H1 (cell line): ENCODE measurements around the gene TIMM21. TPM values are rescaled to one million over a fixed set of nuclear protein-coding genes. Genes with fewer than 3 reads are reported as not detected.

Experiments used
- CTCF ChIA-PET: fragments of 300-600 bp; sonication (Branson Sonifier 250); formaldehyde crosslinking; loops from one replicate; lab custom pipeline; 2021; ENCODE audit not compliant: partially characterized antibody; lab: Charles Lee
- POLR2A ChIA-PET: fragments of 300-600 bp; sonication (Branson Sonifier 250); formaldehyde crosslinking; loops from one replicate; lab custom pipeline; 2021; ENCODE audit warnings: inconsistent platforms; ENCODE audit not compliant: partially characterized antibody; lab: Charles Lee
- DNase-seq, 2 experiments: peaks; one replicate each; pipeline versions ENCODE4 v3.0.0 to v3.0.0-alpha.2; 2010 to 2022; ENCODE audit warnings: low spot score in 2 of 2, low read depth in 1 of 2, mixed read lengths in 1 of 2
- FAIRE-seq: peaks from 2 replicates; lab custom pipeline; 2011; peaks lifted over from hg19 to GRCh38; lab: Jason Lieb, UNC
- H2AFZ ChIP-seq: 2 replicates; pipeline ENCODE4 v1.8.1; 2012; ENCODE audit warnings: low read length, inconsistent platforms
- H2AK5ac ChIP-seq: 2 replicates; pipeline ENCODE4 v1.6.1; 2013; ENCODE audit warnings: low read depth, low read length
- H2BK120ac ChIP-seq: replicated peaks from 2 replicates; pipeline ENCODE3; 2013; ENCODE audit warnings: low read depth, low read length, inconsistent platforms
- H2BK12ac ChIP-seq: 2 replicates; pipeline ENCODE4 v1.6.1; 2013; ENCODE audit warnings: low read depth, low read length
- H2BK15ac ChIP-seq: 2 replicates; pipeline ENCODE4 v1.6.1; 2013; ENCODE audit warnings: low read length
- H2BK20ac ChIP-seq: 2 replicates; pipeline ENCODE4 v1.6.1; 2013; ENCODE audit warnings: low read length
- H2BK5ac ChIP-seq: 2 replicates; pipeline ENCODE4 v1.6.1; 2013; ENCODE audit warnings: low read depth, low read length
- H3K14ac ChIP-seq: 2 replicates; pipeline ENCODE4 v1.6.1; 2013; ENCODE audit warnings: inconsistent platforms; ENCODE audit not compliant: insufficient read length
- H3K18ac ChIP-seq: 2 replicates; pipeline ENCODE4 v1.6.1; 2013; ENCODE audit warnings: low read length; ENCODE audit errors: extremely low read depth
- H3K23ac ChIP-seq: 2 replicates; pipeline ENCODE4 v1.6.1; 2013; ENCODE audit warnings: inconsistent platforms; ENCODE audit not compliant: insufficient read length
- H3K23me2 ChIP-seq: 2 replicates; pipeline ENCODE4 v1.6.1; 2013; ENCODE audit warnings: low read depth, low read length
- H3K27ac ChIP-seq: 2 replicates; pipeline ENCODE4 v1.6.1; 2011; ENCODE audit warnings: low read depth, low read length, inconsistent platforms
- H3K27me3 ChIP-seq, 4 experiments: replicated peaks in 1 of 4; 1 replicate in 1 of 4; 2 replicates in 3 of 4; pipeline versions ENCODE4 v1.6.1 to v1.8.1; 2011 to 2013; ENCODE audit warnings: low read length in 3 of 4, mild to moderate bottlenecking in 3 of 4, inconsistent platforms in 2 of 4, mixed read lengths in 2 of 4, moderate library complexity in 1 of 4; ENCODE audit not compliant: control insufficient read depth in 3 of 4, insufficient read depth in 3 of 4; ENCODE audit errors: extremely low read depth in 1 of 4
- H3K36me3 ChIP-seq, 4 experiments: 2 replicates each; pipeline versions ENCODE4 v1.6.1 to v1.8.1; 2011 to 2013; ENCODE audit warnings: mild to moderate bottlenecking in 4 of 4, low read length in 3 of 4, moderate library complexity in 2 of 4, control low read depth in 1 of 4, inconsistent platforms in 1 of 4; ENCODE audit not compliant: insufficient read depth in 4 of 4, control insufficient read depth in 2 of 4
- H3K4ac ChIP-seq: replicated peaks from 2 replicates; pipeline ENCODE3; 2013; ENCODE audit warnings: low read length, low read depth, mixed read lengths, inconsistent platforms; ENCODE audit not compliant: insufficient read length
- H3K4me1 ChIP-seq, 4 experiments: replicated peaks in 1 of 4; 1 replicate in 1 of 4; 2 replicates in 3 of 4; pipeline versions ENCODE4 v1.6.1 to v1.8.1; 2011 to 2013; ENCODE audit warnings: low read length in 3 of 4, inconsistent platforms in 2 of 4, mixed read lengths in 1 of 4; ENCODE audit not compliant: insufficient read depth in 4 of 4, control insufficient read depth in 3 of 4
- H3K4me2 ChIP-seq, 2 experiments: 2 replicates each; pipeline versions ENCODE4 v1.6.1 to v1.8.1; 2011 to 2013; ENCODE audit warnings: low read depth in 2 of 2, low read length in 2 of 2, control low read depth in 1 of 2, inconsistent platforms in 1 of 2, mild to moderate bottlenecking in 1 of 2; ENCODE audit not compliant: insufficient read depth in 1 of 2
- H3K4me3 ChIP-seq, 4 experiments: fragments of 200-600, 300-600 bp in 1 of 4; sonication (generic), shearing (Covaris generic), sonication (Bioruptor Twin) in 1 of 4; 2 replicates each; pipeline versions ENCODE4 v1.5.1 to v1.8.1; 2011 to 2016; ENCODE audit warnings: low read length in 4 of 4, low read depth in 3 of 4, control low read depth in 2 of 4, inconsistent platforms in 2 of 4, mild to moderate bottlenecking in 2 of 4, mixed read lengths in 1 of 4, moderate library complexity in 1 of 4; ENCODE audit not compliant: insufficient read depth in 2 of 4; ENCODE audit errors: extremely low read depth in 1 of 4
- H3K56ac ChIP-seq: replicated peaks from 2 replicates; pipeline ENCODE3; 2013; ENCODE audit warnings: low read depth, mild to moderate bottlenecking, mixed read lengths, low read length, inconsistent platforms; ENCODE audit not compliant: insufficient read length
- H3K79me1 ChIP-seq: 2 replicates; pipeline ENCODE4 v1.6.1; 2013; ENCODE audit warnings: low read depth, low read length, control low read depth
- H3K79me2 ChIP-seq, 2 experiments: 2 replicates each; pipeline versions ENCODE4 v1.6.1 to v1.8.1; 2012 to 2013; ENCODE audit warnings: low read length in 2 of 2, mild to moderate bottlenecking in 2 of 2, inconsistent platforms in 1 of 2; ENCODE audit not compliant: insufficient read depth in 2 of 2, control insufficient read depth in 1 of 2
- H3K9ac ChIP-seq, 4 experiments: replicated peaks in 1 of 4; 1 replicate in 1 of 4; 2 replicates in 3 of 4; pipeline versions ENCODE4 v1.6.1 to v1.8.1; 2011 to 2013; ENCODE audit warnings: low read depth in 3 of 4, low read length in 3 of 4, control low read depth in 2 of 4, mild to moderate bottlenecking in 2 of 4, moderate library complexity in 2 of 4, inconsistent platforms in 1 of 4; ENCODE audit errors: extremely low read depth in 1 of 4
- H3K9me3 ChIP-seq, 2 experiments: 2 replicates each; pipeline versions ENCODE4 v1.6.1 to v1.8.1; 2012 to 2013; ENCODE audit warnings: mild to moderate bottlenecking in 2 of 2, moderate library complexity in 2 of 2, control low read depth in 1 of 2, inconsistent platforms in 1 of 2, low read depth in 1 of 2, low read length in 1 of 2, mixed read lengths in 1 of 2; ENCODE audit not compliant: insufficient read depth in 2 of 2
- H4K20me1 ChIP-seq, 2 experiments: replicated peaks in 1 of 2; 2 replicates each; pipeline versions ENCODE3 to v1.8.1; 2011 to 2013; ENCODE audit warnings: inconsistent platforms in 2 of 2, low read length in 2 of 2, mild to moderate bottlenecking in 1 of 2; ENCODE audit not compliant: insufficient read depth in 2 of 2, control insufficient read depth in 1 of 2
- H4K5ac ChIP-seq: 2 replicates; pipeline ENCODE4 v1.6.1; 2013; ENCODE audit warnings: low read length, low read depth, mixed read lengths, inconsistent platforms; ENCODE audit not compliant: insufficient read length
- H4K8ac ChIP-seq: 2 replicates; pipeline ENCODE4 v1.8.0; 2013; ENCODE audit warnings: mild to moderate bottlenecking, moderate library complexity, low read length, inconsistent platforms; ENCODE audit not compliant: insufficient read depth; ENCODE audit errors: extremely low read depth
- H4K91ac ChIP-seq: replicated peaks from 2 replicates; pipeline ENCODE3; 2013; ENCODE audit warnings: low read length, mixed read lengths, inconsistent platforms; ENCODE audit not compliant: insufficient read length
- CTBP2 ChIP-seq: IDR thresholded peaks from 2 replicates; pipeline ENCODE4 v1.7.0; 2011; ENCODE audit warnings: borderline replicate concordance, mild to moderate bottlenecking, moderate library complexity, mixed read lengths, low read length; ENCODE audit not compliant: insufficient read depth, insufficient read length
- WGBS, 2 experiments: shearing (Covaris generic) in 1 of 2; methylation state at CpG; one replicate each; pipeline versions ENCODE4 v1.1.6 to v1.1.7; 2013 to 2015; ENCODE audit warnings: low lambda C conversion rate in 2 of 2, mixed read lengths in 2 of 2, inconsistent platforms in 1 of 2, low coverage in 1 of 2, missing lambda C conversion rate in 1 of 2; ENCODE audit not compliant: insufficient replicate concordance in 2 of 2, insufficient coverage in 1 of 2, insufficient read length in 1 of 2; ENCODE audit errors: extremely low coverage in 1 of 2, missing lambda C conversion rate in 1 of 2; 5-methylcytosine and 5-hydroxymethylcytosine counted together
- polyA plus RNA-seq, 7 experiments: library from polyadenylated mRNA; depleted of rRNA in 3 of 7; stranded (reverse) in 5 of 7; unstranded in 2 of 7; fragments of >200 nt in 5 of 7; fragments of 200-250 nt in 2 of 7; gene quantifications; 1 replicate in 5 of 7; 2 replicates in 1 of 7; 4 replicates in 1 of 7; pipeline versions ENCODE4 v1.2.1 to v1.2.3, GENCODE V29; 2011 to 2013; ENCODE audit warnings: missing spikeins in 2 of 7, mixed read lengths in 2 of 7
- total RNA-seq: library from RNA; stranded (reverse); fragmentation: NEBNext Ultra II Directional; extraction: Animal tissue kit (Norgen Biotek cat#: 25700); gene quantifications from 2 replicates; pipeline ENCODE4 v1.2.1, GENCODE V29; 2021
- TF ChIP-seq, protein P1 (sequence below): IDR thresholded peaks from 2 replicates; pipeline ENCODE4 v1.6.1; 2012; ENCODE audit warnings: low read length, inconsistent platforms

Gene TIMM21
- total and polyA plus RNA-seq, 2 of the 8 experiments (the other 6 are each of a cell fraction or from before 2014, with no cell fraction given), result 27.9 to 43.8 TPM

DNA sequence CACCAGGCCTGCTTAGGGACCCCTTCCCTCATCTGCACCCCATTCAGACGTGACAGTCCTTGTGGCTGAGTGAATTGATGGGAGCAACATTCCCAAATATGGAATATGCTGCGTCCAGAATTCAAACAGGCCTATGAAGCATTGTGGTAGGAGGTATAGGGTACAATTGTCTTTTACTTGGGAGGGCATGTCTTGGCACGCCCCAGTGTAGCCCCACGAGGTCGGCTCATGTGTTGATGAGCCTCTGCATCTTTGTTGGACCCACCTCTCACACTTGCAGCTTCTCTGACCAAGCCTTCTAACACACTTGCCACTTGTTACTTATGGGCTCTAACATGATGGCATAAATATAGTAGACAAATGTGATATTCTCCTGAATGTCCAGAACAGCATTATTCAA is 1.6 kb downstream of the TIMM21 start:
- H4K8ac ChIP-seq, result no peak overlapping the region; the same call in 1 of the 2 replicates
- peaks cover 0 to 6% (median 1%) of the 10 kb centered on the region in 4 experiments; a peak in 4 of 7 replicates for H3K4me1 ChIP-seq
- 95% methylated on average over 5 of the region's 5 CpGs; no CpG with 5 or more reads in 1 of the 2 experiments for WGBS, 2 experiments
- H3K36me3 ChIP-seq, result peaks cover 0 to 7% (median 3%) of the 10 kb centered on the region in 4 experiments; a peak in 2 of 8 replicates
- H3K18ac ChIP-seq, result no peak overlapping the region
- FAIRE-seq (no peak), DNase-seq (no peak)
- no peaks in the 10 kb centered on the region for H3K9me3 ChIP-seq
- no peak overlapping the region for H2BK120ac ChIP-seq
- peak overlapping the region in 2 of 4 experiments; percentile 12 to 77; a peak in 4 of 8 replicates for H3K4me3 ChIP-seq
- CTCF ChIA-PET, result no interaction called here
- no peak overlapping the region for H2AFZ ChIP-seq
- H3K79me1 ChIP-seq, result peaks cover 13% of the 10 kb centered on the region
- H3K4ac ChIP-seq, result no peak overlapping the region
- H3K27ac ChIP-seq, result no peak overlapping the region
- H3K56ac ChIP-seq, result no peak overlapping the region
- no peak overlapping the region for H4K5ac ChIP-seq
- no peak overlapping the region for H2BK15ac ChIP-seq
- peak overlapping the region; percentile 81 to 82 for H3K4me2 ChIP-seq
- no peak overlapping the region for H2BK20ac ChIP-seq
- no peaks in the 10 kb centered on the region; a peak in 2 of 7 replicates for H3K27me3 ChIP-seq
- H2BK5ac ChIP-seq, result no peak overlapping the region
- H2AK5ac ChIP-seq, result no peak overlapping the region
- TF ChIP-seq, protein P1, sequence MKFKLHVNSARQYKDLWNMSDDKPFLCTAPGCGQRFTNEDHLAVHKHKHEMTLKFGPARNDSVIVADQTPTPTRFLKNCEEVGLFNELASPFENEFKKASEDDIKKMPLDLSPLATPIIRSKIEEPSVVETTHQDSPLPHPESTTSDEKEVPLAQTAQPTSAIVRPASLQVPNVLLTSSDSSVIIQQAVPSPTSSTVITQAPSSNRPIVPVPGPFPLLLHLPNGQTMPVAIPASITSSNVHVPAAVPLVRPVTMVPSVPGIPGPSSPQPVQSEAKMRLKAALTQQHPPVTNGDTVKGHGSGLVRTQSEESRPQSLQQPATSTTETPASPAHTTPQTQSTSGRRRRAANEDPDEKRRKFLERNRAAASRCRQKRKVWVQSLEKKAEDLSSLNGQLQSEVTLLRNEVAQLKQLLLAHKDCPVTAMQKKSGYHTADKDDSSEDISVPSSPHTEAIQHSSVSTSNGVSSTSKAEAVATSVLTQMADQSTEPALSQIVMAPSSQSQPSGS, result no peak
- no peak for TF ChIP-seq CTBP2
- H3K23me2 ChIP-seq, result peaks cover 9% of the 10 kb centered on the region; the same call in 1 of the 2 replicates
- peaks cover 2 to 4% of the 10 kb centered on the region in 2 experiments for H4K20me1 ChIP-seq
- no peak overlapping the region for H2BK12ac ChIP-seq
- H3K23ac ChIP-seq, result no peak overlapping the region
- H4K91ac ChIP-seq, result no peak overlapping the region
- POLR2A ChIA-PET, result no interaction called here
- H3K14ac ChIP-seq, result no peak overlapping the region
- peaks cover 14 to 57% of the 10 kb centered on the region in 2 experiments for H3K79me2 ChIP-seq
- H3K9ac ChIP-seq, result no peak overlapping the region
